Activated T-cell treated with anti-CD3 and anti-CD28 coated beads, Interleukin-2, amount 50 U/mL, for 1 hour (primary cell): ENCODE measurements around the gene FGF12.

Source experiments
- DNase-seq: peaks from one replicate; pipeline ENCODE4 v3.0.0-alpha.2; 2020

The FGF12 gene

DNA sequence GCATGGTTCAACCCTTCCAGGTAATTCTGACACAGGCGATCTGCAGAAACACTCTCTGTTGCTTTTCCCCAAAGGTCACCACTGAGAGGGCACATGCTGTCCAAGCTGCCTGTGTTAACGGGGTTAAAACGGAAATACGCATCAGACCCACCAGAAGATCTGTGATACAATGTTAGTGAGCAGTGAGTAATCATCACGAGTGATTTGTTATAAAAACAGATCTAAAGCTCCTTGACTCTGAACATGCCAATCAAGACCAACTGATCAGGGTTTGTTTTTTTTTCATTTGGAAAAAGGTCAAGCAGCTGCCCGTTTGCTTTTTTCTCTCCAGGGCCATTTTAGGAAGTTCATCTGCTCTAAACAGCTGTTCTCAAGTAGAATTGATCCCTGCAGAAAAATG, 43.2 kb downstream of the FGF12 start:
- DNase-seq = no peak

GRCh38 chr3:192675958-192676649, 51.2 kb downstream of the FGF12 start:
- DNase-seq = no peak

DNA sequence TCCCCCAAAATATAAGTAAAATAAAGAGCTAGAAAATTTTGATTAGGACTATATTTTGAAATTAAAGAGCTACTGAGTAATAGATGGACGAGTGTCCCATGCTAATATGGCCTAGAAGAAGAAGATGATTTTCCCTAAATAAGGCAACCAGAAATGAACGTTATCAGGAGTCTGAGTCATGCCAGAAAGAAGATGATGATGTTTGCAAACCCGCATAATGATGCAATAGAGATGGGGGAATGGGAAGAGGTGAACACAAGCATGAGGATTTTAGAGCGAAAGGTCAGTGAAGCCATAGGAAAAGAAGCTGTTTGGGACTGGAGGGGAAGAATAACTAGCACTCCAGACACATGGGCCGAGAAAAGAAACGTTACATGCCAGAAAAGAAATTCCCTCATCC, 71.7 kb downstream of the FGF12 start:
- DNase-seq = no peak

- DNase-seq = no peak
These were observed 72.3 kb downstream of the FGF12 start for GRCh38 chr3:192655040-192655439.

GRCh38 chr3:192653862-192654261, 73.5 kb downstream of the FGF12 start:
- no peak for DNase-seq

GRCh38 chr3:192652727-192653126, 74.6 kb downstream of the FGF12 start:
- DNase-seq = no peak

GRCh38 chr3:192651836-192652512, 75.4 kb downstream of the FGF12 start:
- no peak for DNase-seq

DNA sequence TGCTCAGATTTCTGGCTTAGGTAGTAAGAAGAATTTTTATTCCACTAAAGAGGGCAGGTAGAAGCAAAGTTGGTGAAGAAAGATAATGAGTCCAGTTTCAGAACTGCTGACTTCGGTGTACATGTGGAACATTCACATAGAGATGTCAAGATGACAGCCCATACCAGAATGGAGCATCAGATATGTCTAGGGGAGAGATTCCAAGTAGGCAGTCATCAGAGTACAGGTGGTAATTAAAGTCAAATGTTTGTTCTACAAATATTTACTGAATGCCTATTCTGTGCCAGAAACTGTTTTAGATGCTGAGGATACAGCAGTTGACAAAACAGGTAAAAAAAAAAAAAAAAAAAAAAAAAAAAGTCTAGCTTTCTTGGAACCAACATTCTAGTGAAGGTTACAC, 81.9 kb downstream of the FGF12 start:
- DNase-seq = no peak

GRCh38 chr3:192642651-192643050, 84.7 kb downstream of the FGF12 start:
- no peak for DNase-seq

- no peak for DNase-seq
These were observed 85.4 kb downstream of the FGF12 start for GRCh38 chr3:192641919-192642318.

DNA sequence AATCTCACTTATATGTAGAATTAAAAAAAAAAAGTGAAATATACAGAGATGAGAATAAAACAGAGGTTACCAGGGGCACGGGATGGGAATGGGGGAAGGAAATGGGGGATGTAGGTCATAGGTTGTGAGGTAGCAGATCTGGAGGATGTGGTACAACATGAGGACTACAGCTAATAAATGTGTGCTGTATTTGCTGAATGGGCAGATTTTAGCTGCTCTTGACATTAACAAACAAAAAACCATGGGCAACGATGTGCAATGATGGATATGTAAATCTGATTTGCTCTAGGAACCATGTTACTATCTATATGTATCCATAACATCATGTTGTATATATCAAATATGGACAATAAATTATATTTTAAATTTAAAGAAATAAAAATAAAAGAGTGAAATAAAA, 87.4 kb downstream of the FGF12 start:
- no peak for DNase-seq

GRCh38 chr3:192637803-192638202, 89.5 kb downstream of the FGF12 start:
- DNase-seq = no peak

DNA sequence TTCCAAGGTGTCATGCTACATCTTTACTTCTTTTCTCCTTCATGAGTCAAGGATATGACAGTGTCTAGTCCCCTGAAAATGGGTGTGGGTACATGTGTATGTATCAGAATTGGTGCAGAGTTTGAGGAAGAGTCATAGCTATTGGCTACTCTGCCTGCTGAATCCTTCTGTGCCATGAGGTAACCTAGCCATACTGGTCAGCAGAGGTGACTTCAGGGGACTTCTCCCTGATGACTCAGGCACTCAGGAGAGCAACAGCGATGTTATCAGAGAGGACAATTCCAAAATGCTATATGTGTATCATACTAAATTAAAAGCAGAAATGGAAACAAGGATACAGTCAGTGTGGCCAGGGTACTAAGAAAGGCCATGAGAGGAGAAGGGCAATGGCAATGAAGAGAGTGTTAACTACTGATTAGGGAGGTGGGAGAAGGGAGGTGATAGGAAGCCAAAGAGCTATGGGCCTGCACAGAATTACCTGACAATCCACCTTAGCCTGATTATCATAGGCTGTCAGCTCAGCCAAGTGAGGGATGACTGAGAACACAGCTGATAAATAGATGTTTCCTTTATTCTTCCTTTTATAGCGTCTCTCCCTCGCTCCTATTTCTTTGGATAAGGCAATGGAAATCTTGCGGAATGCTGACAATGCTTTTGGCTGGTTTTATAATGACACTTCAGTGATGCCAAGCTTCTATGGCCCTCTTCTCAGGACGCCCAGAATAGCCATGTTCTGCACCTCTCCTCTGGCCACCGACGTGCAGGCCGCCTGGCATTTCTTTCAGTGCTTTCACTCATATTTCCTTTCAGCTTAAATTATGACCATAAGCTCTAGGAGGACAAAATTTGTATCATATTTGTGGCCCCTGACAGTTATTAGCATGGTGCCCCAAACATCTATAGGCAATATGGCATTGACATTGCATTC, 90.6 kb downstream of the FGF12 start:
- no peak for DNase-seq

GRCh38 chr3:192629429-192629828, 97.9 kb downstream of the FGF12 start:
- DNase-seq = no peak

- DNase-seq = no peak
These were observed 105.4 kb downstream of the FGF12 start for GRCh38 chr3:192621909-192622308.

DNA sequence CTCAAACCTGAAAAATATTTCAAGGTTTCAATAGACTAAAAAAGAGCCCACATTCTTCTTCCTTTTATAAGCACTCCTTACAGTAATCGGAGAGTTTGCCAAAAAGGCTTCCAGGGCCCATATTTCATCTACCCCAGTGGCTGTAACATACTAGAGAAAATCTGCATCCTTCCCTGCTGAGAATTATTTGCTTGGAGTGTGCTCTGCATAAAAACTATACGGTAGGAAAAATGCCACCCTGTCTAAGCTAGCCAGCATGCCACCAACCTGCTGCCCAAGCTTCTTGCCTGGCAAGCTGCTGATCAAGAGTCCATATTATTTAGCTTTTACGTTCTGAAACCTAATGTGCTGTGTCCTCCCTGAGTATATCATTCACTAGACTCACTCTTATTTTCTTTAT, 107.1 kb downstream of the FGF12 start:
- no peak for DNase-seq

DNA sequence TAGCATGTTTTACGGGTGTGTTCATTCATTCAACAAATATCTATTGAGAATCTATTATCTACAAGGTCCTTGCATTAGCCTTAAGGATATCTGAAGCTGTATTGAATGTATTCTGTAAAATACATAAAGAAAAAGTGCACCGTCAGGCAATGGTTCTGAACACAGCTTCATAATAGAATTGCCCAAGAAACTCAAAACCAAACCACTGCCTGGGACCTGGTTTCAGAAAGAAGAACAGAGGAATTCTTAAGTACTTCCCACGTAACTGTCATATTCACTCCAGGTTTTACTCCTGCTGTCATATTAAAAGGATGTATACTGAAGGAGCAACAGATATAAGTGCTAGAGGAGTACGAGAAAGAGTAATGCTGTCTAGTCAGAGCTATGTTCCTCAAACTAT, 115.9 kb downstream of the FGF12 start:
- DNase-seq = no peak

GRCh38 chr3:192608726-192609600, 118.4 kb downstream of the FGF12 start:
- no peak for DNase-seq

DNA sequence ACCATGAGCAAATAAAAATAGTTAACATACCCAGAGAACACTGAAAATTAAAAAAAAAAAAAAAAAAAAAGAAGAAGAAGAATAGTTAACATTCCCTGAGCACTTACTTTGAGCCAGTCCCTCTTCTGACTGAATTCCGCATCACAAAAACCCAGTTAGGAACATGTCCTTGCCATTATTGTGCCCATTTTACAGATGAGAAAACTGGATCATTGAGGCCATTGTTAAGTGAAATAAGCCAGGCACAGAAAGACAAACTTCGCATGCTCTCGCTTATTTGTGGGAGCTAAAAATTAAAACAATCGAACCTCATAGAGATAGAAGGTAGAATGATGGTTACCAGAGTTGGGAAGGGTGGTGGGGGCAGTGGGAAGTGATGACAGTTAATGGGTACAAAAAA, 119.5 kb downstream of the FGF12 start:
- DNase-seq = no peak

DNA sequence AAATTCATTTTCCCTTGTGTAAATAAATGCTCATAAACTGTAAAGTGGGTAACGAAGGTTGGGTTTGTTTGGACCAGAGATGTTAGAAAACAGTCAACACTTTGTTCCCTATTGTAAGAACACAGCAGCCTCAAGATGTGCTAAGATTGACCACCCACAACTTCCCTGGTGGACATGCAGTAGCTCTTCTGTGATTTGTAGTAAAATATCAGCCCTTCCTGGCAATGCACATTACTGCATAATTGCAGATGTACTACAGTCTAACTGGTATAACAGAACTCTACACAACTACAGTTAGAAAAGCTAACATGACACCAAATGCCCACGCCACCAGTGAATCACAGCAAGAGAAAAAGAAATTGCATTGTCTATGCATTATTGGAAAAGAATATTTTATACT, 129.4 kb downstream of the FGF12 start:
- no peak for DNase-seq

GRCh38 chr3:192597506-192597905, 129.8 kb downstream of the FGF12 start:
- no peak for DNase-seq

GRCh38 chr3:192578729-192579128, 148.6 kb downstream of the FGF12 start:
- no peak for DNase-seq

DNA sequence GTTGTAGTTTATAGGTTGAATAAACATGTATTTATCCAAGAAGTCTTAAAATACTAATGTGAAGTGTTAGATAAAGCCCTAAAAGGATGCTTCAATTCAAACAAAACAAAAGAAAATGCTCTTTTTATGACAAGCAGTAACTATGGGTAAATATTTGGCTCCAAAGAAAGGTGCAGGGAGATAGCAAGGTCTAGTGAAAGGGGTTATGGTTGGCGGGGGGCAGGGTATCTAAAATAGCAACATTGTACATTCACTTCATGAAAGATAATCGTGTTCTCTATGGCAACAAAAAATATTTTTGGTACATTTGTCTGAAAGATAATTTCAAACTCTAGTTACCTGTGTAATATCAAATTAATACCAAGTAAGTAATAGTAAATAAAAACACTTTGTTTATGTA, 149.5 kb downstream of the FGF12 start:
- no peak for DNase-seq
